C4-2B (cell line): ENCODE data around the gene TRPM1.

ENCODE experiments used
- CTCF ChIP-seq: fragments of 450-650 bp; conservative IDR thresholded peaks from 2 replicates; pipeline ENCODE4 v1.5.1; 2017; ENCODE audit warnings: mild to moderate bottlenecking
- ZFX ChIP-seq: fragments of 450-650 bp; IDR thresholded peaks from 2 replicates; pipeline ENCODE4 v1.6.1; 2017

- TF ChIP-seq CTCF (no peak), ZFX (no peak)
Measured at GRCh38 chr15:31031471-31032067, 70.0 kb downstream of the TRPM1 start.
